ENCODE results near the gene TMEM117.
"Not testable (repeated sequence)": the region's sequence is repeated elsewhere in the genome, so short reads cannot be mapped to it uniquely, and the experiment has no call there.

The TMEM117 gene

DNA sequence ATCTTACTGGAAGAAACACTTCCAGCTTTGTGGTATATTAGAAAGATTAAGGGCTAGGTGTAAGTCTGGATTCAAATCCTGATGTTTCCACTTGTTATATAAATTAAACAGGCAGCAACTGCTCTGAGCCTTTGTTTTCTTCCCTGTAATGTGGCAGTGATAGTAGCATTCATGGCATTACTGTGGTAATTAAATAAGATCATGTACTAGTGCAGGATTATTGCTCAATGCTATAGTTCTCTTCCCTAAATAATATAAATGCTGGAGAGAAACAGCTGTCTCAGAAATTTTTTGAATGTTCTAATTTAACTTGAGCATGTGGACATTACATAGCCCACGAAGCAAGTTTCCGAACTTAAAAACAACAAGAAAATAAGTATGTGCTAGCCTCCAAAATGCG, 5.4 kb downstream of the TMEM117 start:
- DNase-seq = no peak

- DNase-seq = no peak
These were observed 6.4 kb downstream of the TMEM117 start for GRCh38 chr12:43842259-43842658.

GRCh38 chr12:43847425-43848225, 11.7 kb downstream of the TMEM117 start:
- not testable (repeated sequence) for DNase-seq

- DNase-seq = no peak
These were observed 12.3 kb downstream of the TMEM117 start for GRCh38 chr12:43848226-43848507.

DNA sequence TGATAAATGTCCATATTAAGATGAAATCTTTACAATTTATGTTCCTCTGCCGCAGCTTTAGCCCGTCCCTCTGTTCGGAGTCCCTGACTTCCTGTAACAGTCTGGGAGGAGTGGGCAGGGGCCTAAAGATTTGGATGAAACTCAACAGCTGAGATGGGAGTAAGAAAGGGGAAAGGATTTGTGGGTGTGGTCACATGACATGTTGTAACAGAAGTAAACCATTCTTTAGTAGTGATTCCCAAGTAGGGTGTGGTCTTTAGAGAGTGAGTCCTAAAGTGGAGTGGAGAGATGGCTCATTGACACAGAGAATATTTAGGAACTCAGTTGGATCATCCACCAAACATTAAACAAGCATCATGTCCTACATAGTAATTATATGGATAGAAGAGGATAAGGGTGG, 12.9 kb downstream of the TMEM117 start:
- no peak for DNase-seq

DNA sequence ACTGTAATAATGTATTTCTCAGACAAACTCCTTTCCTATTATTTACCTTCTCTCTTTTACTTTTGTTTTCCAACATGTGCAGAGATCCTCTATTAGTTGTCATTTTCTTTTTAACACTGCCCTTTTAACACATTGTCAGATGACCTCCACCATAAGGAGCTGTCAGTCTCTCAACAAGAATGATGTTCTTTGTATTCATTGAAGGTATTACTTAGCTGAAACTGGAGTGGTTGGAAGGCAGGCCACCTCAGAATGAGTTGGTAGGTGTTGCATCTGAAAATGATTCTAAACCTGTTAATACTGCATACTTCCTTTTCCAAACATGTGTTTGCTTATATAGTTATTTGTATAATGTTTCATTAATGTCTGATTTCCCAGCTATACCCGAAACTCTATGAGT, 16.9 kb downstream of the TMEM117 start:
- no peak for DNase-seq

- DNase-seq = no peak
These were observed 21.1 kb downstream of the TMEM117 start for GRCh38 chr12:43856972-43857371.

DNA sequence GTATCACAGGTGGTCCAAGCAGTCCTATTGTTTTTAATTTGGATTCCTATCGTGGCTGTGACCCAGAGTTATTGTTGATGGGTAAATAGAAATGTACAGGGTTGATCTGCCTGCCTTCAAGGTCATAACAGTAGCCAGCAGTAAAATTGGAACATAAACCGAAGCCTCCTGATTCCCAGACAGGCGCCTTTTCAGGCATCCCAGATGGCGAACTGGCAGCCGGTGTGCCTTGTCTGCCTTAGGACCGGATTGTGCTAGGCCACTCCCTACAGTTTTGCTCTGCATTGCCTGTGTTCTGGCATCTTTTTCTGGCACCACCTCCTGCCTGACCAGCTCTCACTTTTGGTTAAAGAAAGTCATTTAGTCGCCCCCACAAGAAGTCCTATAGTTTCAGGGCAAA, 22.2 kb downstream of the TMEM117 start:
- DNase-seq = no peak

DNA sequence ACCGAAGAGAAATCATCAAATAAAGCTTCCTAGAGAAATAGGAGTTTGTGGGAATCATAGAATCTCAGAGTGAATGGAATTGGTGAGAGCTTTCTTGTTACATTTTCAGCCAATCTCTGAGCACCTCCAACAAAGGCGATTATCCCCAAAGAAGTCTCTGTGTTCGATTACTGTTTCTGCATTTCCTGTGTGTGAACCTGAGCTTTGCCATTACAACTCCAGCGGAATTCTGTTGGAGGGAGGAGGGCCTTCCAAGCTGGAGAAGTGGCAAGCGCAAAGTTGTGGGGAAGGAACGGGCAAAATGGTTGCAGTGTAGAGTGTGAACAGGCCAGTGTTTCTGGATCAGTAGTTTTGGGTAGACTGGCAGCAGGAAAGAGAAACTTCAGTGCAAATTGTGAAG, 23.1 kb downstream of the TMEM117 start:
- DNase-seq = no peak

DNA sequence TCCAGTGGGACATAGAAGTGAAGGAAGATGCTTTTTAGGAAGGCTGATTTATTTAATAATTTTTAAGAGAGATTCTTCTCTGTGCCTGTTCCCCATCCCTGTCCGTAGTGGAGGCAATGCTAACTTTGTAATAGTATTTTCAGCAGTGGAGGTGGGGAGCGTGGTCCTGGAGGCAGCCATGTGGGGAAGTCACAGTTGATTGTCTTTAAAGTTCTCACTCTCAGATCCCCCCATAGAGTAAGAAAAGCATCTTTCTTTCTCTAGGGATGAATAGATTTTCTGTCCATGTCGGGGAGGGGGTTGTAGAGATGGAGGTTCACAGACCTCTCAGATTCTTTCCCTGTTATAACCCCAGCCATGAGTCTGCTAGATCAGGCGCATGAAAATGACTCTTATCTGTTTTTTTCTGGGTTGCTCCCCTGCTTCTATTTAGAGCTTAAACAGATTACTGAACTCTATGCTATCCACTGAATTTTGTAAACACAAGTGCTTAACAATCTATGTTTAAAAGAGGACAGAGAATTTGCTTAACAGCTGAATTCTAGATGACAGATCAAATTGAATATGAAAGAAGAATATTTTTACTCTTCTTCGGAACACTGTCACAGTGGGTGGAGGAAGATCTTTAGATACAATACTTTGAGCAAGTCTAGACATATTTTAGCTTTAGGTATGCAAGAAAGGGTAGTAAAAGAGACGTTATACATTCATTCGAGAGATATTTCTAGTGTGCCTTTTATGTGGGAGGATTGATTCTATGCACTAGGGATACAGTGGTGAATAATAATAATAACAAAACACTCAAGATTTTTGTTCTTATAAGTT, 25.3 kb downstream of the TMEM117 start:
- no peak for DNase-seq

DNA sequence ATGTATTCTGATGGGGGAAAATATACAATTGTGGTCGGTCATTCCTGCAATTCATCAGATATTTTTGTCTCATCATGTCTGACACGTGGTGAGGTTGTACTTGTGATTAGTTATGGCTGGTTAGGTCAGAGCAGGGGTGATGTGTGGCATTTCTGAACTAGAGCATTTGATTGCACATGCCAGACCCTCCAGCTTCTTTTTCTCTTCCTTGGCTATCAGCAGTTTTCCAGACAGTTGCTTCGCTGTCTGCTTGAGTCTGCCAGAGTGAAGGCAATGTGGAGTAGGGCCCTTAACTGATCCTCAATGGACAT, 25.9 kb downstream of the TMEM117 start:
- DNase-seq = no peak

DNA sequence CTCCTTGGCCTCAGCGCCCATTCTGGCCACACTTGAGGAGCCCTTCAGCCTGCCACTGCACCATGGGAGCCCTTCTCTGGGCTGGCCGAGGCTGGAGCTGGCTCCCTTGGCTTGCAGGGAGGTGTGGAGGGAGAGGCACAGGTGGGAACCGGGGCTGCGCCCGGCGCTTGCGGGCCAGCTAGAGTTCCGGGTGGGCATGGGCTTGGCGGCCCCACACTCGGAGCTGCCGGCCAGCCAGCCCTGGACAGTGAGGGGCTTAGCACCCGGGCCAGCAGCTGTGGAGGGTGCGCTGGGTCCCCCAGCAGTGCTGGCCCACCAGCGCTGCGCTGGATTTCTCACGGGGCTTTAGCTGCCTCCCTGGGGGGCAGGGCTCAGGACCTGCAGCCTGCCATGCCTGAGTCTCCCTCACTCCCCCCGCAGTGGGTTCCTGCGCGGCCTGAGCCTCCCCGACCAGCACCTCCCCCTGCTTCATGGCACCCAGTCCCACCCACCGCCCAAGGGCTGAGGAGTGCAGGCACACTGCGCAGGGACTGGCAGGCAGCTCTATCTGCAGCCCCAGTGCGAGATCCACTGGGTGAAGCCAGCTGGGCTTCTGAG, 28.0 kb downstream of the TMEM117 start:
- no peak for DNase-seq

DNA sequence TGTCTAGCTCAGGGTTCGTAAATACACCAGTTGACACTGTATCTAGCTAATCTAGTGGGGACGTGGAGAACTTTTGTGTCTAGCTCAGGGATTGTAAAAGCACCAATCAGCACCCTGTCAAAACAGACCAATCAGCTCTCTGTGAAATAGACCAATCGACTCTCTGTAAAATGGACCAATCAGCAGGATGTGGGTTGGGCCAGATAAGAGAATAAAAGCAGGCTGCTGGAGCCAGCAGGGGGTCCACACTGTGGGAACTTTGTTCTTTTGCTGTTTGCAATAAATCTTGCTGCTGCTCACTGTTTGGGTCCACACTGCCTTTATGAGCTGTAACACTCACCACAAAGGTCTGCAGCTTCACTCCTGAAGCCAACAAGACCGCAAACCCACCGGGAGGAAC, 28.7 kb downstream of the TMEM117 start:
- DNase-seq = not testable (repeated sequence)

DNA sequence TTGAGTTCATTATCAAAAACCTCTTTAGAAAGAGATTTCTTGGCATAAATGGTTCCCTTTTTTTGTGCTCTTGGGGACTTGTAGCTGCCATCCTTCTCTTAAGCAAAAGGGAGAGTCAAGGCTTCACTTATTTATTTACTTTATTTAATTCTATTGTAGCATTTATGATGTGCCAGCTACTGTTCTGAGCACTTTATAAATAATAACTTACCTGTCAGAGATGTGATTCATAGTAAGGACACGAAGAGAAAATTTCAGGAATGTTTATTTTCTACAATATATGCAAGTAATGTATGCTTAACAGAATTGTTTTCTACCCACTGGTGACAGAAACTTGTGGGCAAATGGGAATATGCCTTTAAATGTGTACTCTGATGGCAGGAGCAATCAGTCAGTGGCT, 33.3 kb downstream of the TMEM117 start:
- no peak for DNase-seq

- not testable (repeated sequence) for DNase-seq
These were observed 33.9 kb downstream of the TMEM117 start for GRCh38 chr12:43869765-43870164.

- DNase-seq = not testable (repeated sequence)
These were observed 35.4 kb downstream of the TMEM117 start for GRCh38 chr12:43871258-43871657.

- DNase-seq = no peak
These were observed 36.5 kb downstream of the TMEM117 start for GRCh38 chr12:43872396-43872795.

DNA sequence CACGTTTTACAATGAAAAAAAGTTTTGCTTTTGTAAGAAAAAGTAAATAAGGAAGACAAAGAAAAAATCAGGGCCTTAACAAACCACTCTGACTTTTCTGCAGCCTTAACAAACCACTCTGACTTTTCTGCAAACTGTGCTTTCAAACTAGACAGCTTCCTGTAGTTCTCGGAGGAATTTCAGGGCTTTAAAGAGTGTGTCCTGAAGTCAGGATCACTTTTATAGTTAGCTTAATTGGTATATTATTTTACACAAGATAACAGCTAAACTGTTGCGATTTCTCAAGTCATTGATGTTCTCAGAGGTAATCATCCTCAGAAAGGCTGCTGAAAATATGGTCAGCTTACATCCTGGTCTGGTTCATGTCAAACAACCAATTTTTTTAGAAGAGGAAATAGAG, 42.2 kb downstream of the TMEM117 start:
- DNase-seq = no peak

- DNase-seq = no peak
These were observed 44.7 kb downstream of the TMEM117 start for GRCh38 chr12:43880547-43880946.

DNA sequence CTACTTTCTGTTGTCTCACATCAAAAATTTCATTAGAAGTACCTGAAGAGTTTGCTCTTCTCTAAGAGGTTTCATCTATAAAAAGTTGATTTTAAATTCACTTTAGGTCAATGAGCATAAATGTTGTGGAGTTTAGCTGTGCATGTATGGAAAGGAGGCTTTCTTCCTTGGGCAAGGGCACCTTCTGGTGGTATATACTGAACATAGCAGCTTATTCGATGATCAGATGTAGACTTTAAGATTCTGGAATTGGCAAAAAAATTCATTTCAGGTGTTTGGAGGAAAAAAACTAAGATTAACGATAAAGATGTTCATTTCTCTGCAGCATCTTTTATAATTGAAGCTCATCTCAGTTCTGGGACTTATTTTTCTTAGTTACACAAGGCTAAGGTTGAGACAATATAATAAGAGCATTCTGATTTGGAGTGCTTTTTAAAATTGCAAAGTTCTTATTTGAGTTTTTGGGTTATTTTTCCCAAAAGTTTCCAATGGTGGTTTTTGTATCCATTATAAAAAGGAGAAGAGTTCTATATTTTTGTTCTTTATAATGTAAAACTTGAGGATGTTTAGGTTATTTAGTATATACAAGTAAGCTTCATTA, 46.8 kb downstream of the TMEM117 start:
- DNase-seq = no peak

GRCh38 chr12:43883311-43883710, 47.4 kb downstream of the TMEM117 start:
- no peak for DNase-seq

GRCh38 chr12:43883748-43884147, 47.9 kb downstream of the TMEM117 start:
- DNase-seq = no peak

GRCh38 chr12:43884683-43885410, 49.0 kb downstream of the TMEM117 start:
- no peak for DNase-seq

All from left hindlimb (tissue), 1 donor.